Measurements from ENCODE around the gene FAM83D. TPM values are rescaled to one million over a fixed set of nuclear protein-coding genes. Genes with fewer than 3 reads are reported as not detected.
"Not testable (repeated sequence)": the region's sequence is repeated elsewhere in the genome, so short reads cannot be mapped to it uniquely, and the experiment has no call there.

FAM83D gene
- total RNA-seq, 2 experiments from 2014 or later = 1.8 to 1.9 TPM

- H3K27ac Mint-ChIP-seq = no peak overlapping the region
- no peaks in the 10 kb centered on the region for H3K36me3 Mint-ChIP-seq (ENCODE audit: low read depth)
- CTCF ChIA-PET = no interaction called here
Measured at GRCh38 chr20:38957235-38957876, 31.1 kb downstream of the FAM83D start.

DNA sequence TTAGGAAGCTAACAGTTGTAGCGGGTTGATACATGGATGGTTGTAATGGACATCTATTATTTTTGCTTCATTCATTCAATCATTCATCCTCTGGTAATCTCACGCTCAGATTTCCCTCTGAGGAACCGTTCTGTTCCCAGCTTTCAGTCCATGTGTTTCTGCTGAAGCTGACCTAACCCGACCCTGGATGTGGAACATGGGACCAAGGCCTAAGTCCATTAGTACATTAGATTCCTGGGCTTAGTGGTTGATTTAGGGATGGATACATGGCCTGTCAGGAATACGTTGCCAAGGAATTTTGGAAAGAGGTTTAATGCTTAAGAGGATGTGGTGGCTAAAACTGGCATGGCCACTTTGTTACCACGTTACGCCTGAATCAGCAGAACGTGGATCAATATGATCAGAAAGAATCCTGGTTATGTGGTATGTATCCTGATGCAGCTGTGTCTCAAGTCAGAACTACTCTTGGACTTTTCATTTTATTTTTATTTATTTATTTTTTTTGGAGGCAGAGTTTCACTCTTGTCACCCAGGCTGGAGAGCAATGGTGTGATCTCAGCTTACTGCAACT is 31.8 kb downstream of the FAM83D start:
- Histone ChIP-seq H3K27ac (ENCODE audit: low read depth in 1 of 2, low read length in 2 of 2) (no peak overlapping the region), H3K4me1 (ENCODE audit: insufficient read depth, low read length) (peaks cover 14% of the 10 kb centered on the region), H3K36me3 (ENCODE audit: insufficient read depth, low read length) (no peaks in the 10 kb centered on the region), H3K4me3 (ENCODE audit: low read length) (no peak overlapping the region), H3K27me3 (ENCODE audit: control insufficient read depth in 1 of 2, insufficient read depth in 2 of 2, low read length in 2 of 2) (no peaks in the 10 kb centered on the region), H3K9me3 (ENCODE audit: control insufficient read depth in 1 of 2, insufficient read depth in 1 of 2, low read length in 2 of 2) (no peaks in the 10 kb centered on the region)
- Mint-ChIP-seq H3K27ac (no peak overlapping the region), H3K36me3 (ENCODE audit: low read depth) (peaks cover 6% of the 10 kb centered on the region), H3K4me1 (ENCODE audit: low read depth) (peaks cover 17% of the 10 kb centered on the region), H3K4me3 (no peak overlapping the region), H3K27me3 (no peaks in the 10 kb centered on the region), H3K9me3 (no peaks in the 10 kb centered on the region)
- DNase-seq = no peak
- ChIA-PET POLR2A (no interaction called here), CTCF (no interaction called here)
- intact Hi-C loops (cut with DNase I, micrococcal nuclease) = no loop called here
- ATAC-seq (ENCODE audit: poor library complexity) = no peak
- TF ChIP-seq, protein P1, sequence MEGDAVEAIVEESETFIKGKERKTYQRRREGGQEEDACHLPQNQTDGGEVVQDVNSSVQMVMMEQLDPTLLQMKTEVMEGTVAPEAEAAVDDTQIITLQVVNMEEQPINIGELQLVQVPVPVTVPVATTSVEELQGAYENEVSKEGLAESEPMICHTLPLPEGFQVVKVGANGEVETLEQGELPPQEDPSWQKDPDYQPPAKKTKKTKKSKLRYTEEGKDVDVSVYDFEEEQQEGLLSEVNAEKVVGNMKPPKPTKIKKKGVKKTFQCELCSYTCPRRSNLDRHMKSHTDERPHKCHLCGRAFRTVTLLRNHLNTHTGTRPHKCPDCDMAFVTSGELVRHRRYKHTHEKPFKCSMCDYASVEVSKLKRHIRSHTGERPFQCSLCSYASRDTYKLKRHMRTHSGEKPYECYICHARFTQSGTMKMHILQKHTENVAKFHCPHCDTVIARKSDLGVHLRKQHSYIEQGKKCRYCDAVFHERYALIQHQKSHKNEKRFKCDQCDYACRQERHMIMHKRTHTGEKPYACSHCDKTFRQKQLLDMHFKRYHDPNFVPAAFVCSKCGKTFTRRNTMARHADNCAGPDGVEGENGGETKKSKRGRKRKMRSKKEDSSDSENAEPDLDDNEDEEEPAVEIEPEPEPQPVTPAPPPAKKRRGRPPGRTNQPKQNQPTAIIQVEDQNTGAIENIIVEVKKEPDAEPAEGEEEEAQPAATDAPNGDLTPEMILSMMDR (IDR thresholded peaks at IDR 0.05) = no peak

More at GRCh38 chr20:38957235-38957876, 31.1 kb downstream of the FAM83D start:
- Mint-ChIP-seq H3K9me3 (no peaks in the 10 kb centered on the region), H3K4me1 (ENCODE audit: low read depth) (peaks cover 11% of the 10 kb centered on the region), H3K27me3 (no peaks in the 10 kb centered on the region), H3K4me3 (no peak overlapping the region)
- H3K4me3 ChIP-seq (ENCODE audit: low read length) = no peak overlapping the region
- TF ChIP-seq, protein P1 (IDR thresholded peaks at IDR 0.05) = no peak
- no peak overlapping the region for H3K27ac ChIP-seq (ENCODE audit: low read depth in 1 of 2, low read length in 2 of 2)
- no peaks in the 10 kb centered on the region for H3K36me3 ChIP-seq (ENCODE audit: insufficient read depth, low read length)
- intact Hi-C loops (cut with DNase I, micrococcal nuclease) = no loop called here
- ATAC-seq (ENCODE audit: poor library complexity) (no peak), DNase-seq (no peak)
- peaks cover 8% of the 10 kb centered on the region for H3K4me1 ChIP-seq (ENCODE audit: insufficient read depth, low read length)
- no peaks in the 10 kb centered on the region for H3K9me3 ChIP-seq (ENCODE audit: control insufficient read depth in 1 of 2, insufficient read depth in 1 of 2, low read length in 2 of 2)
- H3K27me3 ChIP-seq (ENCODE audit: control insufficient read depth in 1 of 2, insufficient read depth in 2 of 2, low read length in 2 of 2) = no peaks in the 10 kb centered on the region
- POLR2A ChIA-PET = no interaction called here

GRCh38 chr20:38960187-38960687 is 34.0 kb downstream of the FAM83D start:
- not testable (repeated sequence) for H3K27ac ChIP-seq (ENCODE audit: low read depth in 1 of 2, low read length in 2 of 2); DNase-seq; H3K27me3 Mint-ChIP-seq; H3K36me3 ChIP-seq (ENCODE audit: insufficient read depth, low read length); H3K9me3 Mint-ChIP-seq; H3K4me3 ChIP-seq (ENCODE audit: low read length); H3K27me3 ChIP-seq (ENCODE audit: control insufficient read depth in 1 of 2, insufficient read depth in 2 of 2, low read length in 2 of 2); H3K27ac Mint-ChIP-seq; ATAC-seq (ENCODE audit: poor library complexity); H3K9me3 ChIP-seq (ENCODE audit: control insufficient read depth in 1 of 2, insufficient read depth in 1 of 2, low read length in 2 of 2)
- intact Hi-C loops (cut with DNase I, micrococcal nuclease) = loop anchor here (5.0 to 10.0 kb wide), 4 partner anchors 153 to 523 kb away; partner anchors contain the start of genes ACTR5 (in 1 of the 2), PPP1R16B (in 1 of the 2), RALGAPB (in 1 of the 2) and SNHG17 (in 1 of the 2)
- POLR2A ChIA-PET = interaction anchor here (2.4 to 3.3 kb wide), 2 partner anchors 34 to 85 kb away, joined by 17 to 38 read pairs; partner anchors contain the start of gene FAM83D
- Mint-ChIP-seq H3K4me3 (peak overlapping the region; percentile 11), H3K36me3 (ENCODE audit: low read depth) (peaks cover 15% of the 10 kb centered on the region), H3K4me1 (ENCODE audit: low read depth) (peaks cover 27% of the 10 kb centered on the region)
- CTCF ChIA-PET = interaction anchor here (1.1 to 3.2 kb wide), 2 partner anchors 34 to 314 kb away, joined by 3 to 25 read pairs; partner anchors contain the start of gene FAM83D
- H3K4me1 ChIP-seq (ENCODE audit: insufficient read depth, low read length) = peaks cover 16% of the 10 kb centered on the region
